Transverse colon (tissue), 3 donors: ENCODE data around the gene ETV6.

Experiments used
- EP300 ChIP-seq: sonication (generic); formaldehyde crosslinking; IDR thresholded peaks from one replicate; pipeline ENCODE4 v1.6.1; 2017; ENCODE audit warnings: antibody characterized with exemption, low read depth
- TF ChIP-seq, protein P1 (sequence below), 5 experiments: fragments of 200-600 bp in 3 of 5; fragments of 450-650 bp in 2 of 5; sonication (generic) in 3 of 5; IDR thresholded peaks; 1 replicate in 2 of 5; 2 replicates in 3 of 5; pipeline ENCODE4 v1.5.1; 2016 to 2017; ENCODE audit warnings: antibody characterized with exemption in 5 of 5, inconsistent platforms in 3 of 5, mild to moderate bottlenecking in 2 of 5, moderate library complexity in 1 of 5

DNA sequence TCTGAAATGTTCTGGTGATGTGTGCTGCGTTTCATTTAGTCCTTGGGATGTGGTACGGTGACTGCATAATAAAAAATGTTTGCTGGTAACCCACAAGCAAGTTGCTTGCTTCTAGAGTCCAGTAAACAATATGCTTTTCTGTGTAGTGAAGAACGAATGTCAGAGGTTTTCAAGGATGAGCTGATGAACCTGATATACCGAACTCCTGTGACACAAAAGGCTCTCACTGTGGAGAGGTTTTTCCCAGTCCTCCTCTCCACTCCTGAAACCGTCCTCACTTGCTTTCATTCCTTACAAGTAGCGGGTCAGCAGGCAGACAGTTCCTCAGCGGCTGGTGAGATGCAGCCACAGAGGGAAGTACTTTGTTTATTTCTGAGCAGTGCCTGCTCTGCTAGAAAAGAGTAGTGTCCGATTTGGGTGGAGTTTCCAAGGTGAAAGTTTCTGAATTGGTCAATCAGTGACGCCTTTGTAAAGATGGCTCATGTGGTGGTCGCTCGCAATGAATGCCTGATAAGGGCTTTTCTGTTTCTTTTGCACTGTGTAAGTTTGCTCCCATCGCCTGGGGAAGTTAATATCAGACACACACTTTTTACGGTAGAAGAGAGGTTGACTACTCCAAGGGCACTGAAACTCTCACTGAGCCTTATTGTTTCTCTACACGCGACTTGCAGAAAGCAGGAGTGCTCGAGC is 3.0 kb downstream of the ETV6 start:
- TF ChIP-seq, protein P1, sequence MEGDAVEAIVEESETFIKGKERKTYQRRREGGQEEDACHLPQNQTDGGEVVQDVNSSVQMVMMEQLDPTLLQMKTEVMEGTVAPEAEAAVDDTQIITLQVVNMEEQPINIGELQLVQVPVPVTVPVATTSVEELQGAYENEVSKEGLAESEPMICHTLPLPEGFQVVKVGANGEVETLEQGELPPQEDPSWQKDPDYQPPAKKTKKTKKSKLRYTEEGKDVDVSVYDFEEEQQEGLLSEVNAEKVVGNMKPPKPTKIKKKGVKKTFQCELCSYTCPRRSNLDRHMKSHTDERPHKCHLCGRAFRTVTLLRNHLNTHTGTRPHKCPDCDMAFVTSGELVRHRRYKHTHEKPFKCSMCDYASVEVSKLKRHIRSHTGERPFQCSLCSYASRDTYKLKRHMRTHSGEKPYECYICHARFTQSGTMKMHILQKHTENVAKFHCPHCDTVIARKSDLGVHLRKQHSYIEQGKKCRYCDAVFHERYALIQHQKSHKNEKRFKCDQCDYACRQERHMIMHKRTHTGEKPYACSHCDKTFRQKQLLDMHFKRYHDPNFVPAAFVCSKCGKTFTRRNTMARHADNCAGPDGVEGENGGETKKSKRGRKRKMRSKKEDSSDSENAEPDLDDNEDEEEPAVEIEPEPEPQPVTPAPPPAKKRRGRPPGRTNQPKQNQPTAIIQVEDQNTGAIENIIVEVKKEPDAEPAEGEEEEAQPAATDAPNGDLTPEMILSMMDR (IDR thresholded peaks at IDR 0.05) = no peak
- TF ChIP-seq EP300 = no peak
